SU-DHL-6 (cell line): ENCODE results near the gene ZBTB45.

ENCODE experiments used
- EZH2phosphoT487 ChIP-seq: fragments of 200-600 bp; sonication (generic), shearing (Covaris generic); conservative IDR thresholded peaks from 2 replicates; pipeline ENCODE4 v1.6.1; 2018; ENCODE audit warnings: mild to moderate bottlenecking, antibody characterized with exemption, low read length, moderate library complexity, mixed read lengths
- TF ChIP-seq, protein P1 (sequence below): fragments of 200-600 bp; sonication (generic); IDR thresholded peaks from one replicate; pipeline ENCODE4 v1.5.1; 2017; ENCODE audit warnings: antibody characterized with exemption, mild to moderate bottlenecking, low read length, moderate library complexity; ENCODE audit not compliant: insufficient read depth, poor library complexity, severe bottlenecking

- TF ChIP-seq, protein P1, sequence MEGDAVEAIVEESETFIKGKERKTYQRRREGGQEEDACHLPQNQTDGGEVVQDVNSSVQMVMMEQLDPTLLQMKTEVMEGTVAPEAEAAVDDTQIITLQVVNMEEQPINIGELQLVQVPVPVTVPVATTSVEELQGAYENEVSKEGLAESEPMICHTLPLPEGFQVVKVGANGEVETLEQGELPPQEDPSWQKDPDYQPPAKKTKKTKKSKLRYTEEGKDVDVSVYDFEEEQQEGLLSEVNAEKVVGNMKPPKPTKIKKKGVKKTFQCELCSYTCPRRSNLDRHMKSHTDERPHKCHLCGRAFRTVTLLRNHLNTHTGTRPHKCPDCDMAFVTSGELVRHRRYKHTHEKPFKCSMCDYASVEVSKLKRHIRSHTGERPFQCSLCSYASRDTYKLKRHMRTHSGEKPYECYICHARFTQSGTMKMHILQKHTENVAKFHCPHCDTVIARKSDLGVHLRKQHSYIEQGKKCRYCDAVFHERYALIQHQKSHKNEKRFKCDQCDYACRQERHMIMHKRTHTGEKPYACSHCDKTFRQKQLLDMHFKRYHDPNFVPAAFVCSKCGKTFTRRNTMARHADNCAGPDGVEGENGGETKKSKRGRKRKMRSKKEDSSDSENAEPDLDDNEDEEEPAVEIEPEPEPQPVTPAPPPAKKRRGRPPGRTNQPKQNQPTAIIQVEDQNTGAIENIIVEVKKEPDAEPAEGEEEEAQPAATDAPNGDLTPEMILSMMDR, result no peak
- no peak for TF ChIP-seq EZH2phosphoT487
Observed at GRCh38 chr19:58471736-58472135, 47.9 kb downstream of the ZBTB45 start.
